ENCODE data around the gene TDP2.

The TDP2 gene

GRCh38 chr6:24704468-24704867 lies 37.8 kb upstream of the TDP2 start:
- Histone ChIP-seq H4K12ac (ENCODE audit: low read depth, low read length) (no peak overlapping the region), H3K27ac (ENCODE audit: low read depth, low read length) (no peak overlapping the region), H2AFZ (ENCODE audit: insufficient read depth, low read length, poor library complexity) (no peak overlapping the region), H3K79me2 (ENCODE audit: control insufficient read depth, insufficient read depth, low read length, poor library complexity) (no peaks in the 10 kb centered on the region), H4K91ac (ENCODE audit: low read depth, low read length) (no peak overlapping the region), H3K4ac (ENCODE audit: low read depth, low read length) (no peak overlapping the region), H3K4me3 (ENCODE audit: low read depth, low read length) (no peak overlapping the region), H2AK5ac (ENCODE audit: low read length) (no peak overlapping the region), H3K14ac (ENCODE audit: low read length) (no peak overlapping the region), H3K23ac (ENCODE audit: low read length) (no peak overlapping the region), H3K9ac (ENCODE audit: low read length) (no peak overlapping the region), H2BK5ac (ENCODE audit: low read depth, low read length, poor library complexity) (no peak overlapping the region), H2BK120ac (ENCODE audit: insufficient read depth, low read length, poor library complexity) (no peak overlapping the region), H3K4me2 (ENCODE audit: low read length) (no peak overlapping the region), H4K8ac (ENCODE audit: low read depth, low read length) (no peak overlapping the region), H3K27me3 (ENCODE audit: insufficient read depth, low read length) (no peaks in the 10 kb centered on the region), H3K79me1 (ENCODE audit: low read length) (no peaks in the 10 kb centered on the region), H3K36me3 (ENCODE audit: control insufficient read depth in 1 of 2, insufficient read depth in 2 of 2, low read length in 2 of 2) (peaks cover 21 to 31% of the 10 kb centered on the region in 2 experiments), H3K9me3 (ENCODE audit: insufficient read depth, low read depth, low read length) (no peaks in the 10 kb centered on the region), H3K4me1 (ENCODE audit: control insufficient read depth in 1 of 2, insufficient read depth in 2 of 2, low read length in 2 of 2) (no peaks in the 10 kb centered on the region), H2BK12ac (ENCODE audit: low read length) (no peak overlapping the region), H3K18ac (ENCODE audit: low read length) (no peak overlapping the region)
- no peak for DNase-seq

DNA sequence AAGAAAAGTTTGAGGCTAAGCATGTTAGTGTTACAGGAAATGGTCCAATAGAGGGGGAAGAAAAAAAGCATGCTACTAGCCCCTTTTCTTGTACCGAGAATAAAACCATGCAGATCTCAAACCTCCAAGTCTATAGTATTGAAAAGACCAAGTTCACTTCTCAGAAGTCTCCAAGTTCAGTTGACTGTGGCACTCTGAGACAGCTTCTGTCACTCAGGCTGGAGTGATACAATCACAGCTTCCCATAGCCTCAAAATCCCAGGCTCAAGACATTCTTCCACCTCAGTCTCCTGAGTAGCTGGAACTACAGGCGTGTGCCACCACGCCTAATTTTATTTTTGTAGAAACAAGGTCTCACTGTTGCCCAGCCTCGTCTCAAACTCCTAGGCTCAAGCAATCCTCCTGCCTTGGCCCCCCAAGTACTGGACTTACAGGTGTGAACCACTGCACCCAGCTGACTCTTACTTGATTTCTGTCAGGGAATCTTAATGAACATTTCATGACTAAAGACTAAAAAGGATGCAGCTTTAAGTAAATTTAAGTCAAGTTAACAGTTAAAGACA lies 36.1 kb upstream of the TDP2 start:
- Histone ChIP-seq H3K9ac (ENCODE audit: low read length) (no peak overlapping the region), H3K18ac (ENCODE audit: low read length) (no peak overlapping the region), H3K4me2 (ENCODE audit: low read length) (no peak overlapping the region), H3K27ac (ENCODE audit: low read depth, low read length) (no peak overlapping the region), H3K79me1 (ENCODE audit: low read length) (no peaks in the 10 kb centered on the region), H3K9me3 (ENCODE audit: insufficient read depth, low read depth, low read length) (no peaks in the 10 kb centered on the region), H3K4me1 (ENCODE audit: control insufficient read depth in 1 of 2, insufficient read depth in 2 of 2, low read length in 2 of 2) (no peaks in the 10 kb centered on the region), H3K27me3 (ENCODE audit: insufficient read depth, low read length) (no peaks in the 10 kb centered on the region), H4K12ac (ENCODE audit: low read depth, low read length) (no peak overlapping the region), H3K4ac (ENCODE audit: low read depth, low read length) (no peak overlapping the region), H4K8ac (ENCODE audit: low read depth, low read length) (no peak overlapping the region), H3K4me3 (ENCODE audit: low read depth, low read length) (no peak overlapping the region), H2AFZ (ENCODE audit: insufficient read depth, low read length, poor library complexity) (no peak overlapping the region), H3K36me3 (ENCODE audit: control insufficient read depth in 1 of 2, insufficient read depth in 2 of 2, low read length in 2 of 2) (peaks cover 17 to 22% of the 10 kb centered on the region in 2 experiments), H2BK120ac (ENCODE audit: insufficient read depth, low read length, poor library complexity) (no peak overlapping the region), H4K91ac (ENCODE audit: low read depth, low read length) (no peak overlapping the region), H3K14ac (ENCODE audit: low read length) (no peak overlapping the region), H3K23ac (ENCODE audit: low read length) (no peak overlapping the region), H2AK5ac (ENCODE audit: low read length) (no peak overlapping the region), H2BK12ac (ENCODE audit: low read length) (no peak overlapping the region), H2BK5ac (ENCODE audit: low read depth, low read length, poor library complexity) (no peak overlapping the region), H3K79me2 (ENCODE audit: control insufficient read depth, insufficient read depth, low read length, poor library complexity) (no peaks in the 10 kb centered on the region)
- no CpG with 5 or more reads among the region's 4 CpGs for WGBS (ENCODE audit: extremely low coverage, insufficient coverage, insufficient read length)
- no peak for DNase-seq

DNA sequence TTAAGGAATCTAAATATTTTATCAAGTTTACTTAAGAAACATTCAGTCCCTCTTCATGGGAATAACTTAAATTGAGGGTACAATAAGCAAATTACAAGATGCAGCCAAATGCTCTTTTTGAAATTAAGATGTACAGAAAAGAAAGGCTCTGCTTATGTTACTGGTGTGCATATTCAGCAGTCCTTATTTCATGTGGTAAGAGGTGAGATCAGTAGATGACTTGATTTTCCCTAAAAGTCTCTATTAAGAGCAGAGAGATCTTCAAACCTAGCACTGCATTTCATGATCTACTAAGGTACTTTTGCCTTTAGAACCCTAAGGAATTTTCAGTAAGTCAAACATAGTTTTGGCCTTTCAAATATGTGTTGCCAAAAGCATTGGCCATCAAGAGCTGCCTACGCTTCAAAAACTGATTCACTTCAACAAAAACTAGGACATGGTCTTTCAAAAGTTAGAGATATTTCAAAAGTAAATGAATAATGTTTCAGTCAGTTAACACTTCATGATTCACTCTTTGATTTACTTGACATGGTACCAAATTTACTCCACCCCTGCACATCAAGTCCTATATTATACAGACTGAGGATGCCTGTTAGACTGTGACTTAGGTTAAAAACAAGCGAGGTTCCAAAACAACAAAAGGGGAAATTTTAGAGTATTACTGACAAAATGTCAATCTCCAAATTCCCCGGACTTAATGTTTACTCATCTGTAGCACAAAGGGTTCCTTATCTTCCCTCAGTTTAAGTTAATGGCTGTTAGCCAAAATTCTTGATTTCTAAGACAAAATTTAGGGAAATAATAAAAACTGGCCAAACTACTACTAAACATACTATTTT lies 33.0 kb upstream of the TDP2 start:
- H3K79me2 ChIP-seq (ENCODE audit: control insufficient read depth, insufficient read depth, low read length, poor library complexity), result no peaks in the 10 kb centered on the region
- no peak overlapping the region for H3K27ac ChIP-seq (ENCODE audit: low read depth, low read length)
- no peak overlapping the region for H2AK5ac ChIP-seq (ENCODE audit: low read length)
- peaks cover 5 to 7% of the 10 kb centered on the region in 2 experiments for H3K36me3 ChIP-seq (ENCODE audit: control insufficient read depth in 1 of 2, insufficient read depth in 2 of 2, low read length in 2 of 2)
- no peaks in the 10 kb centered on the region for H3K79me1 ChIP-seq (ENCODE audit: low read length)
- H4K12ac ChIP-seq (ENCODE audit: low read depth, low read length), result no peak overlapping the region
- H2BK12ac ChIP-seq (ENCODE audit: low read length), result no peak overlapping the region
- no peak overlapping the region for H3K18ac ChIP-seq (ENCODE audit: low read length)
- no peak overlapping the region for H3K14ac ChIP-seq (ENCODE audit: low read length)
- no peaks in the 10 kb centered on the region for H3K4me1 ChIP-seq (ENCODE audit: control insufficient read depth in 1 of 2, insufficient read depth in 2 of 2, low read length in 2 of 2)
- H3K9ac ChIP-seq (ENCODE audit: low read length), result no peak overlapping the region
- H3K23ac ChIP-seq (ENCODE audit: low read length), result no peak overlapping the region
- no peak overlapping the region for H2BK5ac ChIP-seq (ENCODE audit: low read depth, low read length, poor library complexity)
- no peak overlapping the region for H3K4ac ChIP-seq (ENCODE audit: low read depth, low read length)
- no peak overlapping the region for H4K91ac ChIP-seq (ENCODE audit: low read depth, low read length)
- H3K4me2 ChIP-seq (ENCODE audit: low read length), result no peak overlapping the region
- H4K8ac ChIP-seq (ENCODE audit: low read depth, low read length), result no peak overlapping the region
- DNase-seq, result no peak
- H3K4me3 ChIP-seq (ENCODE audit: low read depth, low read length), result no peak overlapping the region
- WGBS (ENCODE audit: extremely low coverage, insufficient coverage, insufficient read length), result no CpG with 5 or more reads among the region's 3 CpGs
- no peaks in the 10 kb centered on the region for H3K27me3 ChIP-seq (ENCODE audit: insufficient read depth, low read length)
- H2BK120ac ChIP-seq (ENCODE audit: insufficient read depth, low read length, poor library complexity), result no peak overlapping the region
- H3K9me3 ChIP-seq (ENCODE audit: insufficient read depth, low read depth, low read length), result no peaks in the 10 kb centered on the region
- no peak overlapping the region for H2AFZ ChIP-seq (ENCODE audit: insufficient read depth, low read length, poor library complexity)

DNA sequence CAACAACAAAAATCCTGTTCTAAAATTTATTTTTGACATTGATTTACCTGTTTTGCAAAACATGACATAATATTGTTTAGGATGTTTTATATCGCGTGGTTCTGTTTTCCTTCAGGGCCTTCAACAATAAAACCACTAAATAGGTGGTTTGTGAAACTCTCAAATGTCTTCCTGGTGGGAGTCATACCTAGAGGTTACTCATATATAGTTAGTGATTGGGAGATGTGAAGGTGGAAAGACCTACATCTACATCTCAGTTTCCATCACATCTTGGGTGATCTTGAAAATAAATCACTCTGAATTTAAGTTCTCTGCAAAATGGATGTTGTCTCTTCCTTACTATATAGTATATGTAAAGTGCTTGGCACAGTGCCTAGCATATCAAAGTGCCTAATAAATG lies 29.4 kb upstream of the TDP2 start:
- no peak overlapping the region for H3K27ac ChIP-seq (ENCODE audit: low read depth, low read length)
- H3K4me2 ChIP-seq (ENCODE audit: low read length), result no peak overlapping the region
- H3K18ac ChIP-seq (ENCODE audit: low read length), result no peak overlapping the region
- no peak overlapping the region for H2BK5ac ChIP-seq (ENCODE audit: low read depth, low read length, poor library complexity)
- no peaks in the 10 kb centered on the region for H3K4me1 ChIP-seq (ENCODE audit: control insufficient read depth in 1 of 2, insufficient read depth in 2 of 2, low read length in 2 of 2)
- no peak overlapping the region for H3K14ac ChIP-seq (ENCODE audit: low read length)
- no peaks in the 10 kb centered on the region for H3K79me1 ChIP-seq (ENCODE audit: low read length)
- H2BK12ac ChIP-seq (ENCODE audit: low read length), result no peak overlapping the region
- H4K12ac ChIP-seq (ENCODE audit: low read depth, low read length), result no peak overlapping the region
- H4K91ac ChIP-seq (ENCODE audit: low read depth, low read length), result no peak overlapping the region
- H3K36me3 ChIP-seq (ENCODE audit: control insufficient read depth in 1 of 2, insufficient read depth in 2 of 2, low read length in 2 of 2), result no peaks in the 10 kb centered on the region
- H4K8ac ChIP-seq (ENCODE audit: low read depth, low read length), result no peak overlapping the region
- no peak overlapping the region for H3K23ac ChIP-seq (ENCODE audit: low read length)
- no peak overlapping the region for H2BK120ac ChIP-seq (ENCODE audit: insufficient read depth, low read length, poor library complexity)
- H2AK5ac ChIP-seq (ENCODE audit: low read length), result no peak overlapping the region
- no peak overlapping the region for H2AFZ ChIP-seq (ENCODE audit: insufficient read depth, low read length, poor library complexity)
- no peak overlapping the region for H3K4me3 ChIP-seq (ENCODE audit: low read depth, low read length)
- H3K9ac ChIP-seq (ENCODE audit: low read length), result no peak overlapping the region
- no peak overlapping the region for H3K4ac ChIP-seq (ENCODE audit: low read depth, low read length)
- H3K27me3 ChIP-seq (ENCODE audit: insufficient read depth, low read length), result no peaks in the 10 kb centered on the region
- no peak for DNase-seq
- no CpG with 5 or more reads among the region's 2 CpGs for WGBS (ENCODE audit: extremely low coverage, insufficient coverage, insufficient read length)
- H3K9me3 ChIP-seq (ENCODE audit: insufficient read depth, low read depth, low read length), result no peaks in the 10 kb centered on the region
- no peaks in the 10 kb centered on the region for H3K79me2 ChIP-seq (ENCODE audit: control insufficient read depth, insufficient read depth, low read length, poor library complexity)
